ENCODE measurements around the gene PPP2R1B.

The PPP2R1B gene

DNA sequence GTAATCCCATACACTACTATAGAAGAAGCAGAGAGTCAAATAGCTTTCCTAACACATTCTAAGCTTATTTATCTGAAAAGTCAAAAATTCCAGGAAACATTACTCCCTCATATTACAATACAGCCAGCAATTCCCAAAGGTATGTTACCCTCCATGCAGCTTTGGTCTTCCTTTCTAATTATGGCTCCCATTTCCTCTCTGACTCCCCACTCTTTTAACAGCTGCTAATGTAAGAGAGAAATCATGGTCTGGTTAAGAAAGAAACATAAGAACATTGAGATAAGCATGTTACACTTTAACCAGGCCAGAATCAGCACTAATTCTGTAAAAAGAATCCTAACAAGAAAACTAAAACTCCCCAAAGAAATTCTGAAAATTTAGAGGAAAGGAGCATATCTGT lies 6.8 kb downstream of the PPP2R1B start:
- Histone ChIP-seq H3K9ac (no peak overlapping the region), H3K79me2 (ENCODE audit: insufficient read depth, low read depth) (peaks cover 1% of the 10 kb centered on the region; the same call in 1 of the 2 replicates), H3K36me3 (ENCODE audit: insufficient read depth) (peaks cover 5% of the 10 kb centered on the region; the same call in 1 of the 2 replicates), H3K4me1 (ENCODE audit: low read depth, poor library complexity, severe bottlenecking) (no peaks in the 10 kb centered on the region), H3K27me3 (ENCODE audit: insufficient read depth, low read depth) (no peaks in the 10 kb centered on the region), H2AFZ (ENCODE audit: low read depth) (no peak overlapping the region), H3K4me3 (IDR thresholded peaks at IDR 0.05; ENCODE audit: insufficient read depth, low read depth, low read length) (no peak overlapping the region), H4K20me1 (ENCODE audit: insufficient read depth) (no peaks in the 10 kb centered on the region), H3K27ac (no peak overlapping the region), H3K4me2 (no peak overlapping the region)
- no peak for TF ChIP-seq CTCF (conservative IDR thresholded peaks at IDR 0.05; ENCODE audit: low read depth, low read length)

DNA sequence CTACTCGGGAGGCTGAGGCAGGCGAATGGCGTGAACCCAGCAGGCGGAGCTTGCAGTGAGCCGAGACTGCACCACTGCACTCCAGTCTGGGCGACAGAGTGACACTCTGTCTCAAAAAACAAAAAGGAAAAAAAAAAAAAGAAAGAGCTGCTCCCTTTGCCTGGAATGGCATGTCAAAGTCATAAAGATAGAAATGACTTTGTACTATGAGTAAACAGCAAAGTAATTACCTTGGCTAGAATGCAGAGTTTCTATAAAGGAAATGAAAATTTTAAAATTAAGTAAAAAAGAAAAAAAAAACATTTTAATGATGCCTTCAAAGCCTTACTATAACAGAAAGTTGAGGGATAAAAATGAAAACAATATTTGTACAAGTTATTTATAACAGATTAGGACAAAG lies 10.1 kb downstream of the PPP2R1B start:
- no peak for TF ChIP-seq CTCF (conservative IDR thresholded peaks at IDR 0.05; ENCODE audit: low read depth, low read length)
- Histone ChIP-seq H4K20me1 (ENCODE audit: insufficient read depth) (no peaks in the 10 kb centered on the region), H3K36me3 (ENCODE audit: insufficient read depth) (peaks cover 5% of the 10 kb centered on the region; the same call in 1 of the 2 replicates), H2AFZ (ENCODE audit: low read depth) (no peak overlapping the region), H3K27ac (no peak overlapping the region), H3K79me2 (ENCODE audit: insufficient read depth, low read depth) (no peaks in the 10 kb centered on the region), H3K4me2 (no peak overlapping the region), H3K27me3 (ENCODE audit: insufficient read depth, low read depth) (no peaks in the 10 kb centered on the region), H3K4me1 (ENCODE audit: low read depth, poor library complexity, severe bottlenecking) (no peaks in the 10 kb centered on the region), H3K4me3 (IDR thresholded peaks at IDR 0.05; ENCODE audit: insufficient read depth, low read depth, low read length) (no peak overlapping the region), H3K9ac (no peak overlapping the region)

GRCh38 chr11:111749646-111750045 lies 16.5 kb downstream of the PPP2R1B start:
- Histone ChIP-seq H3K9ac (no peak overlapping the region), H3K79me2 (ENCODE audit: insufficient read depth, low read depth) (no peaks in the 10 kb centered on the region), H3K4me3 (IDR thresholded peaks at IDR 0.05; ENCODE audit: insufficient read depth, low read depth, low read length) (no peak overlapping the region), H3K27me3 (ENCODE audit: insufficient read depth, low read depth) (no peaks in the 10 kb centered on the region), H2AFZ (ENCODE audit: low read depth) (no peak overlapping the region), H3K36me3 (ENCODE audit: insufficient read depth) (no peaks in the 10 kb centered on the region; the same call in 1 of the 2 replicates), H3K4me2 (no peak overlapping the region), H4K20me1 (ENCODE audit: insufficient read depth) (no peaks in the 10 kb centered on the region), H3K4me1 (ENCODE audit: low read depth, poor library complexity, severe bottlenecking) (no peaks in the 10 kb centered on the region), H3K27ac (no peak overlapping the region)
- no peak for TF ChIP-seq CTCF (conservative IDR thresholded peaks at IDR 0.05; ENCODE audit: low read depth, low read length)

DNA sequence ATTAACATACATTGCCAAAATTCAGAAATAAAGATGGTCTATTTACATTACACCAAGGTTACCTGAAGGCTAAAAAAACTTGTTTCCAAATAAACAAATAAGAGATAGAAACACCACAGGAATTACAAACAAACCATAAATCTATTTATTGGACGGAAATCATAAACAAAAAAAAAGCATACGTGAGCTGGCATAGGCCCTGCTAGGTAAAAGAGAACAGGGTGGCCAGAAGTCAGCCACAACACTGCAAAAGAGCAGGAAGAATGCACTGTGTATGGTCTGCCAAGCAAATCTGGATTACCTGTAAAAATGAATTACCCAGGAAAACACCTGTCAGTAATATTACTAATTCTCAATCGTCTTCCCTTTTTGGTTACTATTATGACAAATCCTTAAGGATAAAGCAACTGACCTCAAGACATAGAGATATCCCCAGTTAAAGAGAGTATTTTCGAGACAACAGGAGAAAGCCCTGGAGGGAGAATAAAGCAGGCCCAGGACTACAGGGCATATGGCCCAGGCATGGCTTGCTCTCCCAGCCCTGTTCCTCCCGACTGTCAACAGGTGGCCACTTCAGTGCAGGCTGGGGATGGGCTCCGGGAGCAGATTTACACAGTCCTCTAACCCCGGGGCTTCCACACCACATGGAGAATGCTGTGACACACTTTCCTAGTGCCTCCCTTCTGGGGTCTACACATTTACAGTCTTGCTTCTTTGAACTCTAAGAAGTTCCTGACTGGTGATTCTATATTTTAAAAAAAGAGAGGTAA lies 18.0 kb downstream of the PPP2R1B start:
- no peaks in the 10 kb centered on the region for H3K4me1 ChIP-seq (ENCODE audit: low read depth, poor library complexity, severe bottlenecking)
- no peak overlapping the region for H3K4me3 ChIP-seq (IDR thresholded peaks at IDR 0.05; ENCODE audit: insufficient read depth, low read depth, low read length)
- no peak for TF ChIP-seq CTCF (conservative IDR thresholded peaks at IDR 0.05; ENCODE audit: low read depth, low read length)
- no peaks in the 10 kb centered on the region for H4K20me1 ChIP-seq (ENCODE audit: insufficient read depth)
- no peak overlapping the region for H3K4me2 ChIP-seq
- H3K36me3 ChIP-seq (ENCODE audit: insufficient read depth) = no peaks in the 10 kb centered on the region; the same call in 1 of the 2 replicates
- H3K27ac ChIP-seq = no peak overlapping the region
- no peak overlapping the region for H3K9ac ChIP-seq
- H3K79me2 ChIP-seq (ENCODE audit: insufficient read depth, low read depth) = no peaks in the 10 kb centered on the region
- no peak overlapping the region for H2AFZ ChIP-seq (ENCODE audit: low read depth)
- no peaks in the 10 kb centered on the region for H3K27me3 ChIP-seq (ENCODE audit: insufficient read depth, low read depth)
